HEK293 (cell line): ENCODE measurements around the gene IGLL1.
"Not testable (repeated sequence)": the region's sequence is repeated elsewhere in the genome, so short reads cannot be mapped to it uniquely, and the experiment has no call there.

Experiments used
- CTCF ChIA-PET: fragments of 350-600 bp; formaldehyde crosslinking; extraction: SDS; loops from one replicate; lab custom pipeline; 2021; ENCODE audit warnings: antibody characterized with exemption; lab: Yijun Ruan, JAX
- POLR2A ChIA-PET: fragments of 300-600 bp; formaldehyde crosslinking; extraction: SDS; loops from one replicate; lab custom pipeline; 2020; ENCODE audit warnings: antibody characterized with exemption, inconsistent platforms; lab: Yijun Ruan, JAX
- H3K27ac ChIP-seq: fragments of 200-500 bp; sonication (Bioruptor generic); 2 replicates; pipeline ENCODE4 v1.5.1; 2014; ENCODE audit warnings: low read depth, low read length, control low read depth, inconsistent platforms; ENCODE audit errors: extremely low read depth
- H3K36me3 ChIP-seq, 2 experiments: fragments of 200-500 bp in 1 of 2; sonication (Bioruptor generic) in 1 of 2; 1 replicate in 1 of 2; 2 replicates in 1 of 2; pipeline ENCODE4 v1.5.1; 2014 to 2017; ENCODE audit warnings: inconsistent platforms in 2 of 2, low read length in 2 of 2; ENCODE audit not compliant: control insufficient read depth in 2 of 2, insufficient read depth in 1 of 2
- H3K4me1 ChIP-seq: fragments of 200-500 bp; sonication (Bioruptor generic); 2 replicates; pipeline ENCODE4 v1.5.1; 2014; ENCODE audit warnings: mild to moderate bottlenecking, low read length, inconsistent platforms; ENCODE audit not compliant: control insufficient read depth, insufficient read depth
- H3K4me3 ChIP-seq: 2 replicates; pipeline ENCODE4 v1.5.1; 2011; ENCODE audit warnings: low read depth, mild to moderate bottlenecking, control low read depth, low read length, moderate library complexity
- H3K9me3 ChIP-seq: fragments of 200-500 bp; sonication (Bioruptor generic); 2 replicates; pipeline ENCODE4 v1.5.1; 2014; ENCODE audit warnings: low read depth, low read length, inconsistent platforms; ENCODE audit not compliant: control insufficient read depth, insufficient read depth
- AEBP2 ChIP-seq: fragments of 450-650 bp; formaldehyde crosslinking; IDR thresholded peaks from 2 replicates; pipeline ENCODE4 v1.5.1; 2016; ENCODE audit warnings: missing biosample characterization, missing genetic modification characterization, borderline replicate concordance
- EGR2 ChIP-seq: fragments of 450-650 bp; formaldehyde crosslinking; IDR thresholded peaks from 2 replicates; pipeline ENCODE4 v1.5.1; 2016; ENCODE audit warnings: low read depth, missing biosample characterization, missing genetic modification characterization
- GLIS2 ChIP-seq: fragments of 450-650 bp; formaldehyde crosslinking; IDR thresholded peaks from 2 replicates; pipeline ENCODE4 v1.5.1; 2016; ENCODE audit warnings: missing biosample characterization, missing genetic modification characterization
- OVOL3 ChIP-seq: fragments of 450-650 bp; formaldehyde crosslinking; IDR thresholded peaks from 2 replicates; pipeline ENCODE4 v1.5.1; 2016; ENCODE audit warnings: missing biosample characterization, missing genetic modification characterization
- YY1 ChIP-seq: fragments of 450-650 bp; formaldehyde crosslinking; IDR thresholded peaks from 2 replicates; pipeline ENCODE4 v1.5.1; 2018; ENCODE audit warnings: missing biosample characterization, missing genetic modification characterization
- ZBTB10 ChIP-seq: fragments of 450-650 bp; formaldehyde crosslinking; IDR thresholded peaks from 2 replicates; pipeline ENCODE4 v1.5.1; 2016; ENCODE audit warnings: missing biosample characterization, missing genetic modification characterization
- ZBTB17 ChIP-seq: fragments of 450-650 bp; formaldehyde crosslinking; IDR thresholded peaks from 2 replicates; pipeline ENCODE4 v1.5.1; 2016; ENCODE audit warnings: missing biosample characterization, missing genetic modification characterization
- ZIC2 ChIP-seq: fragments of 450-650 bp; formaldehyde crosslinking; IDR thresholded peaks from 2 replicates; pipeline ENCODE4 v1.5.1; 2016; ENCODE audit warnings: missing biosample characterization, missing genetic modification characterization
- ZNF157 ChIP-seq: fragments of 450-650 bp; formaldehyde crosslinking; IDR thresholded peaks from 2 replicates; pipeline ENCODE4 v1.5.1; 2016; ENCODE audit warnings: missing biosample characterization, missing genetic modification characterization
- ZNF175 ChIP-seq: fragments of 450-650 bp; formaldehyde crosslinking; IDR thresholded peaks from 2 replicates; pipeline ENCODE4 v1.5.1; 2016; ENCODE audit warnings: missing biosample characterization, missing genetic modification characterization
- ZNF335 ChIP-seq: fragments of 450-650 bp; formaldehyde crosslinking; conservative IDR thresholded peaks from 2 replicates; pipeline ENCODE4 v1.5.1; 2016; ENCODE audit warnings: missing biosample characterization, missing genetic modification characterization
- ZNF580 ChIP-seq: fragments of 450-650 bp; formaldehyde crosslinking; IDR thresholded peaks from 2 replicates; pipeline ENCODE4 v1.5.1; 2016; ENCODE audit warnings: missing biosample characterization, missing genetic modification characterization
- ZNF654 ChIP-seq: fragments of 450-650 bp; formaldehyde crosslinking; IDR thresholded peaks from 2 replicates; pipeline ENCODE4 v1.5.1; 2016; ENCODE audit warnings: low read depth, missing biosample characterization, missing genetic modification characterization
- ZNF664 ChIP-seq: fragments of 450-650 bp; formaldehyde crosslinking; IDR thresholded peaks from 2 replicates; pipeline ENCODE4 v1.5.1; 2016; ENCODE audit warnings: missing biosample characterization, missing genetic modification characterization
- ZNF777 ChIP-seq: fragments of 450-650 bp; formaldehyde crosslinking; IDR thresholded peaks from 2 replicates; pipeline ENCODE4 v1.5.1; 2017; ENCODE audit warnings: missing biosample characterization, missing genetic modification characterization, borderline replicate concordance
- ZSCAN30 ChIP-seq: fragments of 450-650 bp; IDR thresholded peaks from 2 replicates; pipeline ENCODE4 v1.5.1; 2018; ENCODE audit warnings: missing biosample characterization, mild to moderate bottlenecking, missing genetic modification characterization, moderate library complexity

The IGLL1 gene

GRCh38 chr22:23542933-23543332 lies 37.2 kb downstream of the IGLL1 start (continued):
- no peak for TF ChIP-seq ZBTB10
- TF ChIP-seq ZNF654, result 0 out of 2 replicates have a peak, but pooled peaks have one; percentile 3
- no peak for TF ChIP-seq ZNF777 (tag by site-specific recombination)
- no peak for TF ChIP-seq EGR2 (tag by site-specific recombination)
- TF ChIP-seq ZSCAN30 (tag by site-specific recombination), result peak; percentile 71; the same call in 1 of the 2 replicates

GRCh38 chr22:23542391-23542790 lies 37.7 kb downstream of the IGLL1 start:
- H3K36me3 ChIP-seq, POLR2A ChIA-PET, H3K4me3 ChIP-seq, H3K4me1 ChIP-seq, H3K9me3 ChIP-seq, H3K27ac ChIP-seq: not testable (repeated sequence)
- CTCF ChIA-PET, result interaction anchor here (0.7 to 1.9 kb wide), 3 partner anchors 18 to 182 kb away, joined by 3 to 27 read pairs (median 4); no protein-coding TSS in a partner anchor

- H3K4me3 ChIP-seq, H3K9me3 ChIP-seq, POLR2A ChIA-PET, H3K4me1 ChIP-seq, H3K27ac ChIP-seq, H3K36me3 ChIP-seq: not testable (repeated sequence)
- peak; percentile 15; the same call in 1 of the 2 replicates for TF ChIP-seq ZNF654
- peak; percentile 35; the same call in 1 of the 2 replicates for TF ChIP-seq ZNF664 (tag by site-specific recombination)
- CTCF ChIA-PET, result interaction anchor here (0.7 to 1.9 kb wide), 6 partner anchors 19 to 308 kb away, joined by 3 to 27 read pairs (median 4); no protein-coding TSS in a partner anchor
Measured at GRCh38 chr22:23541849-23542281, 38.2 kb downstream of the IGLL1 start.

GRCh38 chr22:23540837-23541236 lies 39.3 kb downstream of the IGLL1 start:
- H3K36me3 ChIP-seq, H3K9me3 ChIP-seq, H3K4me3 ChIP-seq, POLR2A ChIA-PET, H3K4me1 ChIP-seq, H3K27ac ChIP-seq: not testable (repeated sequence)
- CTCF ChIA-PET, result interaction anchor here (0.6 to 2.3 kb wide), 11 partner anchors 19 to 541 kb away, joined by 3 to 27 read pairs (median 4); partner anchors contain the start of gene ZNF70

GRCh38 chr22:23539839-23540198 lies 40.3 kb downstream of the IGLL1 start:
- not testable (repeated sequence) for H3K36me3 ChIP-seq, H3K27ac ChIP-seq, H3K9me3 ChIP-seq, H3K4me1 ChIP-seq, H3K4me3 ChIP-seq
- ChIA-PET POLR2A (interaction anchor here (0.6 kb wide), 1 partner anchor 97 kb away, joined by 6 read pairs; no protein-coding TSS in a partner anchor), CTCF (interaction anchor here (0.7 to 2.3 kb wide), 11 partner anchors 30 to 393 kb away, joined by 3 to 15 read pairs (median 5); no protein-coding TSS in a partner anchor)

GRCh38 chr22:23539135-23539838 lies 40.8 kb downstream of the IGLL1 start:
- Histone ChIP-seq H3K36me3 (no peaks in the 10 kb centered on the region), H3K27ac (no peak overlapping the region), H3K4me1 (peaks cover 5% of the 10 kb centered on the region; the same call in 1 of the 2 replicates), H3K9me3 (no peaks in the 10 kb centered on the region), H3K4me3 (no peak overlapping the region)
- CTCF ChIA-PET, result interaction anchor here (0.5 to 2.3 kb wide), 30 partner anchors 12 to 1478 kb away, joined by 3 to 15 read pairs (median 4); no protein-coding TSS in a partner anchor
- POLR2A ChIA-PET, result interaction anchor here (0.6 kb wide), 1 partner anchor 96 kb away, joined by 6 read pairs; no protein-coding TSS in a partner anchor
- TF ChIP-seq ZNF175 (no peak), OVOL3 (no peak), ZBTB17 (tag by site-specific recombination) (peak; percentile 51; the same call in 1 of the 2 replicates), ZNF580 (tag by site-specific recombination) (0 out of 2 replicates have a peak, but pooled peaks have one; percentile 35), ZNF157 (tag by site-specific recombination) (no peak), ZNF654 (peak; percentile 91), GLIS2 (no peak), ZNF335 (tag by site-specific recombination) (peak; percentile 31; the same call in 1 of the 2 replicates), ZIC2 (tag by site-specific recombination) (peak; percentile 66), YY1 (tag by site-specific recombination) (peak; percentile 76; the same call in 1 of the 2 replicates), EGR2 (tag by site-specific recombination) (peak; percentile 17; the same call in 1 of the 2 replicates), AEBP2 (tag by site-specific recombination) (no peak)
